GM12878 (cell line): Measurements from ENCODE around the gene ARL2. TPM values are rescaled to one million over a fixed set of nuclear protein-coding genes. Genes with fewer than 3 reads are reported as not detected.

Source experiments
- ATAC-seq: fragments of 200-7000 bp; cut with Tn5 transposase; 3 replicates; pipeline ENCODE4 v1.9.1; 2020; ENCODE audit warnings: mild to moderate bottlenecking, moderate library complexity
- BruUV-seq: library from RNA; stranded (reverse); fragments of 400-500 nt; replicated peaks from 2 replicates; lab custom pipeline; 2021; lab: Mats Ljungman, UMichigan
- CTCF ChIA-PET: fragments of 300-600 bp; sonication (Branson Sonifier 250); formaldehyde crosslinking; extraction: SDS; loops from one replicate; lab custom pipeline; 2021; ENCODE audit warnings: inconsistent platforms; lab: Yijun Ruan, JAX
- POLR2A ChIA-PET: fragments of 350-600 bp; formaldehyde crosslinking; extraction: SDS; loops from one replicate; lab custom pipeline; 2021; ENCODE audit warnings: inconsistent platforms; lab: Charles Lee
- RAD21 ChIA-PET: fragments of 300-600 bp; sonication (Branson Sonifier 250); formaldehyde crosslinking; loops from one replicate; lab custom pipeline; 2023; ENCODE audit warnings: antibody characterized with exemption; ENCODE audit not compliant: unreplicated experiment; lab: Charles Lee
- SMC1A ChIA-PET: fragments of 300-600 bp; sonication (Branson Sonifier 250); formaldehyde crosslinking; loops from one replicate; lab custom pipeline; 2023; ENCODE audit not compliant: unreplicated experiment, uncharacterized antibody; lab: Charles Lee
- DNase-seq: peaks from one replicate; pipeline ENCODE4 v3.0.0-alpha.2; 2011; ENCODE audit warnings: low read depth, low spot score
- FAIRE-seq: peaks from 3 replicates; lab custom pipeline; 2011; peaks lifted over from hg19 to GRCh38; lab: Jason Lieb, UNC
- H2AFZ ChIP-seq: 2 replicates; pipeline ENCODE4 v1.6.0; 2011; ENCODE audit warnings: low read depth, low read length, control low read depth; ENCODE audit not compliant: control insufficient read depth
- H3K27ac ChIP-seq: 2 replicates; pipeline ENCODE4 v1.5.1; 2011; ENCODE audit warnings: control low read depth; ENCODE audit not compliant: control insufficient read depth, insufficient read depth
- H3K27me3 ChIP-seq, 2 experiments: replicated peaks in 1 of 2; 2 replicates each; pipeline versions ENCODE4 v1.6.0 to v1.6.1; 2011; ENCODE audit warnings: low read length in 1 of 2; ENCODE audit not compliant: control insufficient read depth in 2 of 2, insufficient read depth in 2 of 2
- H3K36me3 ChIP-seq, 2 experiments: 2 replicates each; pipeline ENCODE4 v1.5.1; 2011; ENCODE audit warnings: low read length in 1 of 2; ENCODE audit not compliant: control insufficient read depth in 2 of 2, insufficient read depth in 2 of 2
- H3K4me1 ChIP-seq: 2 replicates; pipeline ENCODE4 v1.6.1; 2011; ENCODE audit warnings: mild to moderate bottlenecking, low read length, moderate library complexity, mixed read lengths; ENCODE audit not compliant: control insufficient read depth, insufficient read depth
- H3K4me2 ChIP-seq: 2 replicates; pipeline ENCODE4 v1.6.0; 2011; ENCODE audit warnings: control low read depth; ENCODE audit not compliant: control insufficient read depth, insufficient read depth
- H3K4me3 ChIP-seq: fragments of 200-600 bp; sonication (generic); 2 replicates; pipeline ENCODE4 v1.5.1; 2016
- H3K79me2 ChIP-seq: 2 replicates; pipeline ENCODE4 v1.6.0; 2011; ENCODE audit warnings: low read length; ENCODE audit not compliant: control insufficient read depth, insufficient read depth
- H3K9ac ChIP-seq: 2 replicates; pipeline ENCODE4 v1.8.0; 2011; ENCODE audit warnings: low read length, control low read depth, mixed read lengths; ENCODE audit not compliant: control insufficient read depth, insufficient read depth
- H3K9me3 ChIP-seq: replicated peaks from 3 replicates; pipeline ENCODE4 v1.5.1; 2011; ENCODE audit warnings: mild to moderate bottlenecking, low read length; ENCODE audit not compliant: control insufficient read depth, insufficient read depth
- H4K20me1 ChIP-seq: 2 replicates; pipeline ENCODE4 v1.6.0; 2011; ENCODE audit not compliant: control insufficient read depth, insufficient read depth
- DPF2 ChIP-seq: fragments of 450-650 bp; IDR thresholded peaks from 2 replicates; pipeline ENCODE4 v1.6.1; 2017; ENCODE audit warnings: mild to moderate bottlenecking
- E2F4 ChIP-seq: IDR thresholded peaks from 2 replicates; pipeline ENCODE4 v1.6.1; 2012; ENCODE audit warnings: low read depth, low read length, improper control_type of control experiment
- ESRRA ChIP-seq: IDR thresholded peaks from 2 replicates; pipeline ENCODE4 v1.6.1; 2012; ENCODE audit warnings: mild to moderate bottlenecking, low read length, improper control_type of control experiment
- GATAD2B ChIP-seq: fragments of 450-650 bp; conservative IDR thresholded peaks from 2 replicates; pipeline ENCODE4 v1.6.1; 2017; ENCODE audit warnings: low read depth, mild to moderate bottlenecking, moderate library complexity
- IRF3 ChIP-seq: fragments of 450-650 bp; IDR thresholded peaks from 2 replicates; pipeline ENCODE4 v1.6.1; 2014; ENCODE audit warnings: mild to moderate bottlenecking
- MXI1 ChIP-seq: fragments of 150-350 bp; IDR thresholded peaks from 2 replicates; pipeline ENCODE4 v1.6.1; 2011; ENCODE audit warnings: low read depth, mild to moderate bottlenecking, inconsistent platforms, low read length, improper control_type of control experiment
- NKRF ChIP-seq: fragments of 450-650 bp; conservative IDR thresholded peaks from 2 replicates; pipeline ENCODE4 v1.6.1; 2017; ENCODE audit warnings: mild to moderate bottlenecking, moderate library complexity
- PAX8 ChIP-seq: fragments of 450-650 bp; IDR thresholded peaks from 2 replicates; pipeline ENCODE4 v1.6.1; 2017; ENCODE audit warnings: mild to moderate bottlenecking, moderate library complexity
- POLR2A ChIP-seq: IDR thresholded peaks from 2 replicates; pipeline ENCODE4 v1.6.1; 2011; ENCODE audit warnings: low read depth, mild to moderate bottlenecking, low read length
- SKIL ChIP-seq: fragments of 450-650 bp; IDR thresholded peaks from 2 replicates; pipeline ENCODE4 v1.6.1; 2017; ENCODE audit warnings: mild to moderate bottlenecking, low read depth, inconsistent platforms; ENCODE audit not compliant: poor library complexity, severe bottlenecking
- SMARCA5 ChIP-seq: fragments of 450-650 bp; IDR thresholded peaks from 2 replicates; pipeline ENCODE4 v1.6.1; 2017; ENCODE audit warnings: mild to moderate bottlenecking
- WGBS: methylation state at CpG from one replicate; pipeline ENCODE4 v1.1.6; 2016; ENCODE audit warnings: low lambda C conversion rate; ENCODE audit not compliant: insufficient replicate concordance, insufficient coverage; ENCODE audit errors: missing lambda C conversion rate; 5-methylcytosine and 5-hydroxymethylcytosine counted together
- in situ Hi-C: fragments of 300-500 bp; cut with MboI; formaldehyde crosslinking; loops from 9 replicates; pipeline ENCODE4 v1.14.3; 2018; ENCODE audit warnings: mixed read lengths
- intact Hi-C: fragments of 100-400 bp; cut with micrococcal nuclease; formaldehyde crosslinking; loops from one replicate; pipeline ENCODE4 v1.14.2; 2022; ENCODE audit not compliant: unreplicated experiment
- polyA plus RNA-seq, 11 experiments: library from polyadenylated mRNA; depleted of rRNA in 4 of 11; unstranded in 6 of 11; stranded (reverse) in 5 of 11; fragments of >200 nt; fragmentation: Nextera tagmentation in 4 of 11; fragmentation: Illumina TruSeq in 1 of 11; extraction: Ambion mirVana in 4 of 11; extraction: Trizol in 1 of 11; gene quantifications; 1 replicate in 1 of 11; 2 replicates in 10 of 11; pipeline versions ENCODE4 v1.2.1 to v1.2.3, GENCODE V29; 2011 to 2016; ENCODE audit warnings: inconsistent platforms in 2 of 11, missing spikeins in 2 of 11, low read depth in 1 of 11
- total RNA-seq, 4 experiments: library from RNA; depleted of rRNA in 3 of 4; stranded (reverse); fragments of >200 nt in 3 of 4; fragmentation: Illumina TruSeq in 1 of 4; extraction: Trizol in 1 of 4; gene quantifications; 2 replicates each; pipeline versions ENCODE4 v1.2.1 to v1.2.3, GENCODE V29; 2013 to 2021

ARL2 gene
- total and polyA plus RNA-seq, 10 of the 15 experiments (the other 5 are each of a cell fraction or from before 2014, with no cell fraction given) = 4.1 to 138 (median 73.4) TPM

GRCh38 chr11:65034423-65034822, 20.5 kb downstream of the ARL2 start:
- intact Hi-C loops (no loop called here), in situ Hi-C loops (no loop called here)
- ChIA-PET RAD21 (no interaction called here), POLR2A (no interaction called here), CTCF (interaction anchor here (0.9 kb wide), 1 partner anchor 65 kb away, joined by 3 read pairs; no protein-coding TSS in a partner anchor), SMC1A (interaction anchor here (0.9 kb wide), 1 partner anchor 56 kb away, joined by 3 read pairs; no protein-coding TSS in a partner anchor)
- Histone ChIP-seq H3K9ac (no peak overlapping the region), H3K27me3 (no peaks in the 10 kb centered on the region), H2AFZ (no peak overlapping the region), H3K79me2 (no peaks in the 10 kb centered on the region), H3K4me3 (no peak overlapping the region), H3K27ac (no peak overlapping the region), H3K4me1 (peaks cover 6% of the 10 kb centered on the region), H3K4me2 (no peak overlapping the region), H4K20me1 (no peaks in the 10 kb centered on the region), H3K36me3 (peaks cover 0 to 4% of the 10 kb centered on the region in 2 experiments; a peak in 1 of 4 replicates), H3K9me3 (no peaks in the 10 kb centered on the region)
- no peak for TF ChIP-seq ESRRA
- no peak for TF ChIP-seq GATAD2B
- no peak for TF ChIP-seq MXI1
- no peak for TF ChIP-seq SKIL
- TF ChIP-seq POLR2A = no peak
- no peak for TF ChIP-seq NKRF
- TF ChIP-seq PAX8 = no peak
- no peak for TF ChIP-seq IRF3
- no peak for TF ChIP-seq E2F4
- TF ChIP-seq DPF2 = no peak
- no peak for TF ChIP-seq SMARCA5
- ATAC-seq = no peak
- BruUV-seq = no TSS peak
- WGBS = 94% methylated on average over 2 of the region's 2 CpGs
- DNase-seq = no peak
- FAIRE-seq = no peak
